HepG2 (cell line): Measurements from ENCODE around the gene C19orf73. TPM values are rescaled to one million over a fixed set of nuclear protein-coding genes. Genes with fewer than 3 reads are reported as not detected.
A peak's percentile ranks its signal among the peaks of the same experiment; 100 is the strongest.

Experiments
- ARID4A ChIP-seq: sonication (generic); formaldehyde crosslinking; IDR thresholded peaks from 2 replicates; pipeline ENCODE4 v1.5.0; 2020; ENCODE audit warnings: mild to moderate bottlenecking, missing genetic modification reagents, borderline replicate concordance
- ATAD3A ChIP-seq: sonication (generic); formaldehyde crosslinking; IDR thresholded peaks from 2 replicates; pipeline ENCODE4 v1.4.0; 2020; ENCODE audit warnings: missing genetic modification reagents
- FOXA3 ChIP-seq: IDR thresholded peaks from 2 replicates; pipeline ENCODE4 v1.6.1; 2016; ENCODE audit warnings: missing genetic modification reagents, missing compliant biosample characterization
- HNF4G ChIP-seq, 2 experiments: sonication (generic) in 1 of 2; formaldehyde crosslinking in 1 of 2; IDR thresholded peaks; 2 replicates each; pipeline versions ENCODE4 v1.4.0 to v1.6.1; 2011 to 2020; ENCODE audit warnings: borderline replicate concordance in 2 of 2, low read depth in 2 of 2, mild to moderate bottlenecking in 2 of 2, low read length in 1 of 2, missing genetic modification reagents in 1 of 2, moderate library complexity in 1 of 2
- IKZF5 ChIP-seq: IDR thresholded peaks from 2 replicates; pipeline ENCODE4 v1.6.1; 2018; ENCODE audit warnings: missing genetic modification reagents, mild to moderate bottlenecking, missing compliant biosample characterization
- PBX3 ChIP-seq: sonication (generic); formaldehyde crosslinking; IDR thresholded peaks from 2 replicates; pipeline ENCODE4 v1.8.1; 2023; ENCODE audit warnings: missing genetic modification reagents, inconsistent platforms, borderline replicate concordance
- RAD51 ChIP-seq: fragments of 450-650 bp; IDR thresholded peaks from 2 replicates; pipeline ENCODE4 v1.6.1; 2016; ENCODE audit warnings: borderline replicate concordance
- SSRP1 ChIP-seq: IDR thresholded peaks from 2 replicates; pipeline ENCODE4 v1.6.1; 2016; ENCODE audit warnings: control low read depth
- TERF1 ChIP-seq: sonication (generic); formaldehyde crosslinking; IDR thresholded peaks from 2 replicates; pipeline ENCODE4 v1.8.0; 2022; ENCODE audit warnings: mild to moderate bottlenecking, missing genetic modification reagents, moderate library complexity
- TMF1 ChIP-seq: sonication (generic); formaldehyde crosslinking; IDR thresholded peaks from 2 replicates; pipeline ENCODE4 v1.8.1; 2022; ENCODE audit warnings: low read depth, missing genetic modification reagents
- TRAFD1 ChIP-seq: sonication (generic); formaldehyde crosslinking; IDR thresholded peaks from 2 replicates; pipeline ENCODE4 v1.5.1; 2020; ENCODE audit warnings: missing genetic modification reagents, mild to moderate bottlenecking, borderline replicate concordance
- ZFP90 ChIP-seq: sonication (generic); formaldehyde crosslinking; IDR thresholded peaks from 2 replicates; pipeline ENCODE4 v1.8.0; 2022; ENCODE audit warnings: missing genetic modification reagents, mild to moderate bottlenecking, inconsistent platforms, borderline replicate concordance
- ZNF337 ChIP-seq: sonication (generic); formaldehyde crosslinking; IDR thresholded peaks from 2 replicates; pipeline ENCODE4 v1.5.1; 2020; ENCODE audit warnings: missing genetic modification reagents, low read depth, mild to moderate bottlenecking, borderline replicate concordance
- ZNF33B ChIP-seq: sonication (generic); formaldehyde crosslinking; IDR thresholded peaks from 2 replicates; pipeline ENCODE4 v1.5.1; 2020; ENCODE audit warnings: mild to moderate bottlenecking, missing genetic modification reagents
- ZNF558 ChIP-seq: sonication (generic); formaldehyde crosslinking; IDR thresholded peaks from 2 replicates; pipeline ENCODE4 v1.9.0; 2022; ENCODE audit warnings: mild to moderate bottlenecking, missing genetic modification reagents, borderline replicate concordance
- polyA plus RNA-seq, 8 experiments: library from polyadenylated mRNA; depleted of rRNA in 3 of 8; stranded (reverse) in 7 of 8; unstranded in 1 of 8; fragments of >200 nt; fragmentation: Illumina TruSeq in 4 of 8; extraction: Trizol in 4 of 8; gene quantifications; 2 replicates each; pipeline versions ENCODE4 v1.2.1 to v1.2.3, GENCODE V29; 2011 to 2016; ENCODE audit warnings: low read depth in 4 of 8, missing spikeins in 1 of 8, mixed read lengths in 1 of 8; ENCODE audit not compliant: insufficient read depth in 1 of 8
- total RNA-seq, 5 experiments: library from RNA; depleted of rRNA; stranded (reverse); fragments of >200 nt; fragmentation: Illumina TruSeq; extraction: Trizol; gene quantifications; 2 replicates each; pipeline ENCODE4 v1.2.3, GENCODE V29; 2016; ENCODE audit warnings: low read depth in 1 of 5

Gene C19orf73
- total and polyA plus RNA-seq, 2 of the 13 experiments (the other 11 are each of a cell fraction or from before 2014, with no cell fraction given) = 1.4 to 1.5 TPM

GRCh38 chr19:49150106-49150943 lies 31.4 kb upstream of the C19orf73 start (continued):
- TF ChIP-seq ARID4A (CRISPR knock-in tag) (peak; percentile 77; the same call in 1 of the 2 replicates), ZNF337 (CRISPR knock-in tag) (0 out of 2 replicates have a peak, but pooled peaks have one; percentile 42), FOXA3 (CRISPR knock-in tag) (0 out of 2 replicates have a peak, but pooled peaks have one; percentile 27), PBX3 (no peak), IKZF5 (CRISPR knock-in tag) (peak; percentile 42; the same call in 1 of the 2 replicates), ZNF558 (CRISPR knock-in tag) (peak; percentile 89), TMF1 (CRISPR knock-in tag) (no peak), SSRP1 (CRISPR knock-in tag) (no peak), ZNF33B (CRISPR knock-in tag) (0 out of 2 replicates have a peak, but pooled peaks have one; percentile 36), ZFP90 (CRISPR knock-in tag) (no peak; the same call in 1 of the 2 replicates), RAD51 (no peak), ATAD3A (CRISPR knock-in tag) (no peak), TRAFD1 (CRISPR knock-in tag) (0 out of 2 replicates have a peak, but pooled peaks have one; percentile 40), HNF4G (IDR thresholded peaks at IDR 0.05; ENCODE audit: borderline replicate concordance, low read depth, low read length) (no peak), HNF4G (CRISPR knock-in tag; IDR thresholded peaks at IDR 0.05; ENCODE audit: borderline replicate concordance, low read depth) (peak; percentile 33; the same call in 1 of the 2 replicates), TERF1 (CRISPR knock-in tag) (no peak)
